ENCODE results near the gene KYNU. TPM values are rescaled to one million over a fixed set of nuclear protein-coding genes. Genes with fewer than 3 reads are reported as not detected.
A peak's percentile ranks its signal among the peaks of the same experiment; 100 is the strongest.
"Not testable (repeated sequence)": the region's sequence is repeated elsewhere in the genome, so short reads cannot be mapped to it uniquely, and the experiment has no call there.

Gene KYNU
- 1.3 TPM for total RNA-seq
- long read RNA-seq, full-length matches to known transcripts = 2 of 2 reads
- long read RNA-seq, partial matches to known transcripts = 0 of 2 reads
- long read RNA-seq, other reads (novel, unspliced or antisense) = 0 of 2 reads

DNA sequence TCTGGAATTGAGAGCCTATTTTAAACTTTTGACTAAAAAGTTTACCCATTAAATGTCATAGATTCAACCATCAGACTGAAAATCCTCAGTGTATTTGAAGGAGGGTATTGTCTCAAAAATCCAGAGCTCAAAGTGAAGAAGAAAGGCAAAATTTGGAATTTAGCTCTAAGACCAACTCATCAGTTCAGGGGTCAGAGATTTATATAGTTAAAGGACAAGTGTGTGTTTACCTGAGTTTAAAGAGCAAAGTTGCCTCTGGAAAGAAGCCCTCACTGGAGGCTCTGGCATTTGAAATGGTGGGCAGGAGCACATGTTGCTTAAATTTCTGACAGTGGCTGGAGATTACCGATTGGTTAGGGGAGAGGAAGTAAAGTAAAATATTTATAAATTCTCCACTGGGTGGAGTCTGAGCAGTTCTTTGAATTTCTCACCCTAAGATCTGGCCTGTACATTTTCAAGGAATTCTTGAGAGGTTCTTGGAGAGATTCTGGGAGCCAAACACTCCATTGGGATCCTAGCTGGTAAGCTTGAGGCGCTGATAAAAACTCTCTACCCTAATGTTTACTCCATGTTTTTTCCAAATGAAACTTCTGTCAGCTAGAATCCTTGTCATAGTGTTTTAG is at the start of gene KYNU:
Gene KYNU, plus strand, starts transcription at position 449 of the 623 bp plus-strand sequence. CDS start 7,704 bp downstream, outside the sequence.
- intact Hi-C loops (cut with DNase I) = no loop called here
- no peak for DNase-seq
- peak; percentile 61 for ATAC-seq (ENCODE audit: poor library complexity)

DNA sequence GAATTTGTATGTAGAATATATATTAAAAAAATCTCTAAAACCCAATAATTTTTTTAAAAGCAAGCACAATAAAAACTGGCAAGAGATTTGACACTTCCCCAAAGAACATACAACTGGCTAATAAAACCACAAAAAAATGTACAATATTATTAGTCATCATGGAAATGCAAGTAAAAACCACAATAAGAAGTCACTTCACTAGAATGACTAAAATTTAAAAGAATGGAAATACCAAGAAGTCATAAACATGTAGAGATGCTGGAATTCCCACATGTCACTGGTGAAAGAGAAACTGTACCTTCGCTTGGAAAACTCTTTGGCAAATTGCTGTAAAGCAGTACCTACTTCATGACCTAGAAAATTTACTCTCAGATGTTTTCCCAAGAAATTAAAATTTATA is 43.4 kb upstream of the KYNU start:
- no peak for ATAC-seq (ENCODE audit: poor library complexity)
- intact Hi-C loops (cut with DNase I) = no loop called here
- no peak for DNase-seq

DNA sequence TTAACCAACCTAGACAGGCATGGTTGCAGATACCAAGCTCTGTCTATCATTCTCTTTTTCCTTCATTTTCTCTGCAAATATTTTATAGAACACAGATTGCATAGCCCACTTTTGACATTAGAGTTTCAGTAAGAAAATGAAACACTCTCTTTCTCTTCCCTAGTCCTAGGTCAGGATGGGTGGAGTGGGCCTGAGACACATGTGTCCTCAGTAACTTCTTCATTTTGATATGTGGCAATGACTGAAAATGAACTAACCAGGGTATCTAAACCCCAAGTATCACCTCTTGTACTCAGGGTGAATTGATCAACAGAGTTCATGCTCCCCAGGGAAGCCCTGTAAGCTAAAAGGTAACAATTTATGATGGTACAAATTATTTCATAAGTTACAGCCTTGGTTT is 37.0 kb upstream of the KYNU start:
- ATAC-seq (ENCODE audit: poor library complexity) (no peak), DNase-seq (no peak)
- intact Hi-C loops (cut with DNase I) = no loop called here

DNA sequence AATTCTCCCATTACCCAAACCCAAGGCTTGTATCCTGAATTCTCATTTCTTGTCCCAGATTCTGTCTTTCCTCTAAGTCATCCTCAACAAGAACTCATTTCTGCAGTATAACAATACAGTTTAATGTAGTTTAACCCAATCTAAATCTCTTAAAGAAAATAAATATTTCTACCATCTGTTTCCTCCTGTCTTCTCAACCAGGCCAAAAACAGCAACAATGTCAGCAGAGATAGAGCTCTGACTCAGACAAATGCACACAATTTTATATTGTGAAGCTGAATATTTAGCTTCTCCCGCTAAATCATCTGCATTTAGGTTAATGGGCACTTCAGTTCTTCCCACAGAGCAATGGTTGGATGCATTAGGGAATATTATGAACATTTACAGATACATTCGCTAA is 35.7 kb upstream of the KYNU start:
- intact Hi-C loops (cut with DNase I) = no loop called here
- DNase-seq (no peak), ATAC-seq (ENCODE audit: poor library complexity) (no peak)

DNA sequence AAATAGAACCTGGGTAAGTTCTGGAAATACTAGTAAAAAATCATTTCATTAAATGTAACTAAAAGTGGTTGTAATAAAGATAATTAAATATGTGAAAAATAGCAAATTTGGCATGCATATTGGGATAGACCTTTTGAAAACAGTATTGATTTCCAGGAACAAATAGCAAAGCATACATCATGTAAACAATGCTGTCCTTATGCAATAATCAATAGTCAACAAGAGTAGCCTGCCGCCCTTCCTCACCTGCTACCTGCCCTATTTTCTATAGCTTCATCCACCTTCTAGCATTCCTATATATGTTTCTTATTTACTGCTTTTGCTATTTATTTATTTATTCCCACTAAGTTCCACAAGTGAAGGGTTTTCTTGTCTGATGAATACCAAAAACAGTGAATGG is 35.1 kb upstream of the KYNU start:
- DNase-seq = no peak

DNA sequence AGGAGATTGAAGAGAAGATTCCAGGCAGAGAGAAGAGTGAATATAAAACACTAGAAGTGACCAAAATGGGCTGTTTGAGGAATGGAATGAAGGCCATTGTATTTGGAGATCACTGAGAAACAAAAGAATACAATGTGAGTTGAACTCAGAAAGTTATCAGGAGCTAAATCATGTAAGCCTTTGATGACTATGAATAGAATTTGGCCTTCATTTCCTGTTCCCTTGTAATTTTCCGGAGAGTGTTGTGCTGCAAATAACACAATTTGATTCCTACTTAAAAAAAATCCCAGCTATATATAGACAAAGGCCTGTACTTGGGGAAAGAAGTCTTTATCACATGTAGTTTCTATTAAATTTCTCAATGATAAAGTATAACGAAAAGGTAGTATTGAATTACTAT is 33.7 kb upstream of the KYNU start:
- no peak for ATAC-seq (ENCODE audit: poor library complexity)
- intact Hi-C loops (cut with DNase I) = no loop called here
- no peak for DNase-seq

More for the DNA sequence above, 35.1 kb upstream of the KYNU start:
- intact Hi-C loops (cut with DNase I) = no loop called here
- no peak for ATAC-seq (ENCODE audit: poor library complexity)

DNA sequence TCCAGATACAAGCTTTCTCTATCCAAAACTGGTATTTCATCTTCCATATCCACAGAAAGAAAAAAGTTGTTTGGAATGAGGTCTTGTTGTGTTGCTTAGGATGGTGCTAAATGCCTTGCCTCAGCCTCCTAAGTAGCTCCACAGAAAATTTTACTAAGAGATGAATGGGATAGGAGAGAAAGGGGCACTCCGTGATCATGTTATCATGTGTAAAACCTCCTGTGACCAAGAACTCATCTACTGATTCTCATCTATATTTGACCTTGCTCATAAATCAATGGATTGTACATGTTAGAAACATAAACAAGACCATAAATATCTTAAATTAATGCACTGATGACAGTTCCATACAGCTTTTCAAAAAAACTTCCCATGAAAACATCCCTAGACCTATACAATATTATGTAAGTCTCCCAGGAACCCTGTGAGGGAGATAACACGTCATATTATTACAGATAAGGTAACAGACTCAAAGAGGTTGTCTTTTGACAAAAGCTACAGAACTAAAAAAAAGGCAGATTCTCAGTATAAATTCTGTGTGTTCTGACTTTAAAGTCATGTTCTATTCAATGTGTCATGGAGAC is 29.3 kb upstream of the KYNU start:
- ATAC-seq (ENCODE audit: poor library complexity) (no peak), DNase-seq (no peak)
- intact Hi-C loops (cut with DNase I) = no loop called here

DNA sequence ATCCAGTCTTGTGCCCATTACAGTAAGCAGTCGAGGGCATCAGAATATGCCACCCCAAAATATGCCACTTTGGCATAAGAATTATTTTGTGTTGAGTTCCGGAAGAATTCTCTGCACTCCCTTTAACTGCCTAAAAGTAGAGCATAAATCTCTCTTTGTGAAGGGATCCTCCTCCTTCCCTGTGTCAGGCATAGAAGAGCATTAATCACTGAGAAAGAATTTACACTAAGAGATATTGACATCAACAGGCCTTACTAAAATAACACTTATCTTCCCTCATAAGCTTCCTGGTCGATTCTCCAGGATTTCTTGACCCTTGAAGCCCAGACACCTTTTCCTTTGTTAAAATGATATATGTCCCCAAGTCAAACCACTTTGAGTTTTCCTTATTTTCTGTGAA is 27.6 kb upstream of the KYNU start:
- intact Hi-C loops (cut with DNase I) = no loop called here
- ATAC-seq (ENCODE audit: poor library complexity) = no peak
- DNase-seq = no peak

DNA sequence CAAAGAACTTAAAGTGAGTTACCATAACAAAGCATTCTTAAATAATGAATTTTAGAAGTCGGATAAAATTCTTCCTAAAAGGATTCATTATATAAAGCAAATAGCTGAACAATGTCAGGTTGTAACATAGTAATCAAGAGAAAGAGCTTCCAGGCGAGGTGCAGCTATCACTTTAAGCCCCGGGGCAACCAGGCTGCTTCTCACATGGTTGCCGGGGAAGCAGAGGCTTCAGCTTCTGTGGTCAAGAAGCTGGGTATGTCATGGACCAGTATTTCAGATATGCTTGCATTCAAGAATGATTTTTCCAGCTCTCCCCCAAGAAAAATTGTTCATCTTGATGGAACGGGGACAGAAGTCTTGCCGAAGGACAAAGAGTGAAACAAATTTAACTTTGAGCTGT is 23.6 kb upstream of the KYNU start:
- intact Hi-C loops (cut with DNase I) = no loop called here
- ATAC-seq (ENCODE audit: poor library complexity) = no peak
- DNase-seq = no peak

DNA sequence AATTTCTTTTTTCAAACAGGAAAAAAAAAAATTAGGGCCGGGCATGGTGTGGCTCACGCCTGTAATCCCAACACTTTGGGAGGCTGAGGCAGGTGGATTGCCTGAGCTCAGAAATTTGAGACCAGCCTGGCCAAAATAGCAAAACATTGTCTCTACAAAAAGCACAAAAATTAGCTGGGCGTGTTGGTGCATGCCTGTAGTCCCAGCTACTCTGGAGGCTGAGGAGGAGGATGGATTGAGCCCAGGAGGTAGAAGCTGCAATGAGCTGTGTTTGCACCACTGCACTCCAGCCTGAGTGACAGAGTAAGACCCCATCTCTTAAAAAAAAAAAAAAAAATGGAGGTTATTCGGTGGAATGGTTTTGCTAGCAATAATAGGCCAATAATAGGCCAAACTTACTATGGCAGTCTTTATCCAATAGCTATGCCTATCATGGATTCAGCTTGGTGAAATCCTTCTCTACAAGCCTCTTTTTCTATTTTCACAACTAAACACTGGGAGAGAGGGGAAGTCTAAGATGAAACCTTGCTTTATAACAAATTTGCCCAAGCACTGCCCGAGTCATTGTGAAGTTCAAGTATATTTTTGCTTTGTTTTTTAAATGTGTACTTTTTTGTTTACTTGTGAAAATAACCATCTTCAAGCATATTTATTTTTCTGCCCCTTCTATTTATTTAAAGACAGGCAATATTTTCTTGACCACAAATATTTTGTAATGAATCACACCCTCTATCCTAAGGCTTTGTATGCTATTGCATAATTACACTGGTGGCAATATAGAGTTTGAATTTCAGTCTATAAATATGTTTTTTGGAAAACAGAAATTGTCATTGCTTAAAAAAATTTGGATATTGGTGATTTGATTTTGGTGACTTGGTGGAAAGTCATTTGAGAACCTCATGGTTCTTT is 20.0 kb upstream of the KYNU start:
- intact Hi-C loops (cut with DNase I) = no loop called here
- DNase-seq = no peak
- ATAC-seq (ENCODE audit: poor library complexity) = no peak

DNA sequence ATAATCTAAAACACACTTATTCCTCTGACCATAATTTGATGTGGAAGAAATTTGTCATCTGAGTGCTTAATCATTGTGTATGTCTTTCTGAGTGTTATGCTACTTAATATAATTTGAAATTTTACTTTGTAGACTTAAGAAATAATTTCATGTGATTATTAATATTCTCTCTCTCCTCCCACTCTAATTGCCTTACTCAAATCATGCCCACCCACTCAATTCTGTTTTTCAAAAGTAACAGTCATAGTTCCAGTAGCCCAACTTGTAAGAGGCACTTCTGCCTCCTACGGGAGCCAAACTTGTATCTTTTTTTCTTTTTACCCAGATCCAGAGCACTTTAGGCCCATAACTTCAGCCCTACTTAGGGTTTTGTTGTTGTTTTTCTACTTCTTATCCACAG is 18.5 kb upstream of the KYNU start:
- ATAC-seq (ENCODE audit: poor library complexity) (no peak), DNase-seq (no peak)
- intact Hi-C loops (cut with DNase I) = no loop called here

DNA sequence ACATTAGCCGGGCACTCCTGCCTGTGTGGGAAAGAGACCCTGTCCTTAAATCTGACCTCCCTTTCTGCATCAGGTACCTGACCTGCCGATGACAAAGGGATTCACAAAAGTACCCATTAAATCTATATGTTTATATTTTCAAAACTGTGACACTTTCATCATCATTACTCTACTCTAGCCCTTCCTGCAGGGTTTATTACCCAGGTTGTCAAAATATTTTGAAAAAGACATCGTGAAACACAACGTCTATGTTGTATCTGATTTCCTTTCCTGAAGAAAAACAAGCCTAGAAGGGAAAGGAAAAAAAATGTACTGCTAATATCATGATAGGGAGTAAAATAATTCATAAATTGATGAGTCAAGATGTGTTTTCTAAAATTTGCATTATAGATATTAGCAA is 15.2 kb upstream of the KYNU start:
- ATAC-seq (ENCODE audit: poor library complexity) (no peak), DNase-seq (no peak)
- intact Hi-C loops (cut with DNase I) = no loop called here

DNA sequence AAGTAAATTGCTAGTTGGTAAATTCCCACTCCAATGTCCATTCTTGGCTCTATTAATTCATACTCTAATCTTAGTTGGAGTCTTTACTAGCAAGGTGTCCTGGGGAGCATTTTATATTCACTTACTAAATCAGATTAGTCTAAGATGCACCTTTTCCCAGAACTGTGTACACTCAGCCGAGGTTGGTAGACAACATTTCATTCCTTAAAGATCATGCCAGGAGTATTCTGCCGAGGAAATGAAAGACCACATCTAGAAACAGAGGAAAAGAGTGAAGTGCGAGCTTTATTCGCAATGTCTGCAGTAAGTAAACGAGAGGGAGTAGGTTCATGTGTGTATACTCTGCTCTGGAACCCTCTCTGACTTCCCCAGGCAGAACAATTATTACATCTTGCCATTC is 14.6 kb upstream of the KYNU start:
- ATAC-seq (ENCODE audit: poor library complexity) = no peak
- intact Hi-C loops (cut with DNase I) = no loop called here
- DNase-seq = no peak

DNA sequence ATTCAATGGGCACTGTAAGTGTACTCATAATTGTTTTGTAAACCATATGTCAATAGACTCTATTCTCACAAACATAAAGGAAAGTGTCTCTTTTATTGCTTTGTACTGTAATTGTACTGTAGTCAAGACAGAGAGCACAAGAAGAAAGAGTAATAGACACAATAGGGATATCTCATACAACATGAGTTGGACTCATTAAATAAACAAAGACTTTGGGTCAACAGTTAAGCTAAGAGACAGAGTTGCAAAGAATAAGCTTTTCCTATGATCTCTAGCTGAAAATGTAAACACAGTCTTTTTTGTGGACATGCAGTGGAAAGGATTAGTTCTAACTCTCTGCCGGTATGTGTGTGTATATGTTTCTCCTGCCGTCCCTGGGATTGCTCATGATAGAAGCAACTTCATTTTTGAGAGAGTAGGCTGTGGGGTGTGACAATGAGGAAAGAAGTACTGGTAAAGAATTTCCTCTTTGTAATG is 13.9 kb upstream of the KYNU start:
- intact Hi-C loops (cut with DNase I) = no loop called here
- no peak for DNase-seq
- no peak for ATAC-seq (ENCODE audit: poor library complexity)

DNA sequence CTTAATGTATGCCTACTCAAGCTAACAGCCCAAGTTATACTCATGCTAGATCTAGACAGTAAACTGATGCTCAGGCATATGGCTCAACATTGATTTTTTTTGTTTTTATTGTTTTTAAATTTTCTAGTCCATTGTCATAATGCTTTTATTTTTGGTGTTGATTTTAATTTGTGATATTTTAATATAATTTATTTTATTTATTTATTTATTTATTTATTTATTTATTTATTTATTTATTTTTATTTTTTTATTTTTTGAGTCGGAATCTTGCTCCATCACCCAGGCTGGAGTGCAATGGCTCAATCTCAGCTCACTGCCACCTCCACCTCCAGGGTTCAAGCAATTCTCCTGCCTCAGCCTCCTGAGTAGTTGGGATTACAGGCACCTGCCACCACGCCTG is 12.9 kb upstream of the KYNU start:
- ATAC-seq (ENCODE audit: poor library complexity); intact Hi-C loops (cut with DNase I); DNase-seq: not testable (repeated sequence)

DNA sequence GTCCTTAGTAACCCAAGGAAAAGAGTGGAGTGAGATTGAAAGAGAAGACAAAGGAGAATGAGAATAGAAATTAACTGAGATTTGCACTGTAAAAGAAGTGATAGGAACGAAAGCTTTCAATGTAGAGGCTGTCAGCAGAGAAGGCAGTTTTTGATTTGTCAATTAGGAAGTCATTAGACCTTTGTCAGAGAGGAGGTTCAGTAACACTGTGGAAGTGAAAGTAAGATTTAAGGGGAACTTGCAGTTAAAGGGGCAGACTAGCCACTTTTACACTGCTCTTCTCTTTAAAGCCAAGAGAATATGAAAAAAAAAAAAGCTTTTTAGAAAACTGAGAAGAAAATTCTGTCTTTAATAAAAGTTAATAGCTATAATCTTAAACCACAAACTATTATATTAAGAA is 11.5 kb upstream of the KYNU start:
- DNase-seq = no peak
- peak; percentile 55 for ATAC-seq (ENCODE audit: poor library complexity)
- intact Hi-C loops (cut with DNase I) = no loop called here

DNA sequence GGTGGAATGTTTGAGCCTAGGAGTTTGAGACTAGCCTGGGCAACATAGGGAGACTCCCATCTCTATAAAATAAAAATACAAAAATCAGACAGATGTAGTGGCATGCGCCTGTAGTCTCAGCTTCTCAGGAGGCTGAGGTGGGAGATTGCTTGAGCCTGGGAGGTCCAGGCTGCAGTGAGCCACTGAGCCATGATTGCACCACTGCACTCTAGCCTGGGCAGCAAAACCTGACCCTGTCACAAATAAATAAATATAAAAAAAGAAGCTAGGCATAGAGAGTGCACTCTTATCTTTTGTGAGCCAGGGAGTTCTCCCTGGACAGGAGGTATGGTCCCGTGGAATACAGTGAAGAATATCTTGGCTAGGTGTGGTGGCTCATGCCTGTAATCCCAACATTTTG is 11.0 kb upstream of the KYNU start:
- intact Hi-C loops (cut with DNase I) = no loop called here
- no peak for DNase-seq
- no peak for ATAC-seq (ENCODE audit: poor library complexity)

DNA sequence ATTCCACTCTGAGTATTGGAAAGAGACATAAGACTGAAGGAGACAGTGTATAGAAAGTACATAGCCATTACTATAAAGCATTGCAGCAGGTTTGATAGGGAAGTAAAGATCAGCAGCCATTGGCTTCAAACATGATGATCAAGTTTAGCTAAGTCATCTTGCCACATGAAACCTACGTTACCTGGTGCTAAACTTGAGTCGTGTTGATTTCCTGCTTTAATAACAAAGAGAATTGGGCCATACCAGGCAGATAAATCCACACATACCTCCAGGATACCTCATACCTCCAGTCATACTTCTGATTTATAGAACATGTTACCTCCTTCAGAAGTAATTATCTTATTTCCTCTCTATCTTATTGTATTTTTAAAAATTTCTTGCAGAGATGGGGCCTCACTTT is 10.3 kb upstream of the KYNU start:
- no peak for DNase-seq
- intact Hi-C loops (cut with DNase I) = no loop called here
- ATAC-seq (ENCODE audit: poor library complexity) = no peak

DNA sequence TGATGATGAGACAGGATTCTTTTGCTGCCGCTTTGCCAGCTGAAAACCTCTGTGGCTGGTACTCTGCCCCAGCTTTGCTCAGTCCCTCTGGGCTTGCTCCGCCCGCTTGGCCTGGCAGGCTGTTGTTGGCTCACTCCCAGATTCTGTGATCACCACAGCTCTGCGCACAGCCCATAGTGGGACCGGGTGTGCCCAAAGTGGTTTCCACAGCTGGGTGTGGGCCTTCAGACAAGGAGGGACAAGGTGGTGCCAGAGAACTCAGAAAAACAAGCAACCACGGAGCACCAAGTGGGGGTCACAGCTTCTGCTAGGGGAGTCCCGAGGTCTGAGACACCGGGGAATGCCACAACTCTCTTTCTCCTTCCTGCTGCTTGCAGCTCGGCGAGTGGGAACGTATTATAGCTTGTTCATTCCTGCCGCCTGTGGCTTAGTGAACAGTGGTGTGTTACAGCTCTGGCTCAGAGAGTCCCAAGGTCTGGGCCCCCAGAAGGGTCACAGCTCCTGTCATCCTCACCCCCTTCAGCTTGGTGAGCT is 9.2 kb upstream of the KYNU start:
- ATAC-seq (ENCODE audit: poor library complexity) (peak; percentile 88), DNase-seq (peak; percentile 75)
- intact Hi-C loops (cut with DNase I) = no loop called here
